ENCODE results near the gene ATP11B.

The ATP11B gene

GRCh38 chr3:182879031-182879611, 85.8 kb downstream of the ATP11B start:
- ChIA-PET POLR2A (ENCODE audit: low non-redundant PET) (no interaction called here), CTCF (interaction anchor here (0.6 to 0.7 kb wide), 2 partner anchors 23 to 72 kb away, joined by 4 read pairs; no protein-coding TSS in a partner anchor)
- no peak for TF ChIP-seq CTCF (conservative IDR thresholded peaks at IDR 0.05; ENCODE audit: low read depth)
- H3K27ac ChIP-seq, result no peak overlapping the region
- DNase-seq (ENCODE audit: low spot score), result no peak

GRCh38 chr3:182886497-182886896, 93.2 kb downstream of the ATP11B start:
- TF ChIP-seq CTCF (conservative IDR thresholded peaks at IDR 0.05; ENCODE audit: low read depth), result no peak
- CTCF ChIA-PET, result no interaction called here
- no peak overlapping the region for H3K27ac ChIP-seq
- POLR2A ChIA-PET (ENCODE audit: low non-redundant PET), result no interaction called here
- DNase-seq (ENCODE audit: low spot score), result no peak

- CTCF ChIA-PET, result interaction anchor here (0.7 kb wide), 1 partner anchor 43 kb away, joined by 3 read pairs; no protein-coding TSS in a partner anchor
- H3K27ac ChIP-seq, result no peak overlapping the region
- POLR2A ChIA-PET (ENCODE audit: low non-redundant PET), result no interaction called here
- DNase-seq (ENCODE audit: low spot score), result no peak
- no peak for TF ChIP-seq CTCF (conservative IDR thresholded peaks at IDR 0.05; ENCODE audit: low read depth)
Observed at GRCh38 chr3:182889948-182890629, 96.8 kb downstream of the ATP11B start.

- ChIA-PET CTCF (no interaction called here), POLR2A (ENCODE audit: low non-redundant PET) (no interaction called here)
- H3K27ac ChIP-seq, result no peak overlapping the region
- TF ChIP-seq CTCF (conservative IDR thresholded peaks at IDR 0.05; ENCODE audit: low read depth), result no peak
- DNase-seq (ENCODE audit: low spot score), result no peak
Observed at GRCh38 chr3:182891364-182891763, 98.1 kb downstream of the ATP11B start.

GRCh38 chr3:182892226-182892625, 98.9 kb downstream of the ATP11B start:
- no peak overlapping the region for H3K27ac ChIP-seq
- DNase-seq (ENCODE audit: low spot score), result no peak
- POLR2A ChIA-PET (ENCODE audit: low non-redundant PET), result no interaction called here
- CTCF ChIA-PET, result interaction anchor here (1.0 kb wide), 1 partner anchor 17 kb away, joined by 3 read pairs; no protein-coding TSS in a partner anchor
- TF ChIP-seq CTCF (conservative IDR thresholded peaks at IDR 0.05; ENCODE audit: low read depth), result no peak

- CTCF ChIA-PET, result no interaction called here
- POLR2A ChIA-PET (ENCODE audit: low non-redundant PET), result no interaction called here
- TF ChIP-seq CTCF (conservative IDR thresholded peaks at IDR 0.05; ENCODE audit: low read depth), result no peak
Observed at GRCh38 chr3:182895513-182896112, 102.3 kb downstream of the ATP11B start.

More at GRCh38 chr3:182895513-182896112, 102.3 kb downstream of the ATP11B start:
- no peak overlapping the region for H3K27ac ChIP-seq
- no peak for DNase-seq (ENCODE audit: low spot score)
